Activated gamma-delta T cell (primary cell): ENCODE results near the gene CLEC2D.
"Not testable (repeated sequence)": the region's sequence is repeated elsewhere in the genome, so short reads cannot be mapped to it uniquely, and the experiment has no call there.

Source experiments
- DNase-seq: peaks from one replicate; lab custom pipeline; 2025; lab: John Stamatoyannopoulos, UW

Gene CLEC2D

GRCh38 chr12:9699898-9700605 is 30.5 kb downstream of the CLEC2D start:
- no peak for DNase-seq

DNA sequence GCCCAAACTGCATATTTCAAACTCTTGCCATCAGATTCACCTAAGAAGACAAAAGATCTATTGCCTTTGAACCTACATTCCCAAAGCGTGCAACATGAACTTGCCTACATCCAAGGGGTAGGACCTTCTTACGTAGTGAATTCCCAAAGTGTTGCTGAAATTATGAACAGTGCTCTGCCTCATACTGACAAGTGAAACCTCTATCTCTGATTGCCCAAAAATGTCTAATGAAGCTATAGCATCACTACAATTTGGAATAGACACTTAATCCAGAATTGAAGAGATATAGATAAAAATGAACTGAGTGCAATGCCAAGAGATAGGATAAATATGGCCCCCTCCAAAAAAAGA is 31.1 kb downstream of the CLEC2D start:
- DNase-seq = no peak

DNA sequence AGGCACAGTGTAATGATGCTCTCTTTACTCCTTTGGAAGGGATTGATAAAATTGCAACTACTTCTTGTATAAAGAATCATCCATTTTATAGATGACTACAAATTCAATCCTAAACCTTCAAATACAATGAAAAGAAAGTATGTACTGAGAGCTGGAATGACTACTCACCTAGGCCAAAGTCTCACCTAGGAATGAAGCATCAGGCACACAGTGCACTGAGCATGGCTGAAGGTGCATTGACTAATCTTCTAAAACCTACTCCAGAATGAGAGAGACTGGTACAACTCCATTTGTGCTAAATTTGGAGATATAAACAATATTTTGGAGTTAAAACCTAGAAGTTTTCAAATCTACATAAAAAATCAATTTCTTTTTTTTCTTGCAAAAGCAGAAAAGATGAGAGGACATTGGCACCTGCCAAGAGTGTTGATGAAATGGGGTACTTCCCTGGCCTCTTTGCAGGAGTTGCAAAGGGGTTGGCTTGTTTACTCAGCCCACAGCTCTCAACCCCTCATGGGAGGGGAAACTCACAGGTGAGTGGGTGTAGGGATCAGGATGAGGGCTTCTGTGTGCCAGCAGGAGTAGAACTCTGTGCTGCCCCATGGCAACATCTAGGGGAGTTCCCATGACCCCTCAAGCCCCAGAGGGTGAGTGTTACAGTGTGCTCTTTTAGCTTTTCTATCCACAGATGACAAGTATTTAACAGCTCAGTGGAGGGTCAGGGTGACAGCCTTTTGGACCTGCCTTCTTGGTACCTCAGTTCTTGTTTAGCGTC is 32.1 kb downstream of the CLEC2D start:
- no peak for DNase-seq

DNA sequence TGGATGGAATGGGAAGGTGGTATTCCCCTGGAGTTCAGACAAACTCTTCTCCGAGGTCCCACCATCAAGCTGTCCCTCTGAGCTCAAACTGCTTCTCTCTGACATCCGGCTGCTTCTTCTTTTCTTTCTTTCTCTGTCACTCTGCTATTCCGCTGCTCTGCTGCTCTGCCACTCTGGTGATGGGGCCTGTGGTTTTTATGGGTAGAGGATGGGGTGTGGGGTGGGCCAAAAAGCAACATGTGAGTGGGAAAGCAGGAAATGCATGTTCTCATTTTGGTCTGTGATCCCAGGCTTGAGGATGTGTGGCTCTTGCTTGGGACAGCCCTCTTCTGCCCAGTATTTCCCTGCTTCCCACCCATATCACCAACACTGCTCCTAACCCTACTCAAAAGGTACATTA is 32.7 kb downstream of the CLEC2D start:
- no peak for DNase-seq

DNA sequence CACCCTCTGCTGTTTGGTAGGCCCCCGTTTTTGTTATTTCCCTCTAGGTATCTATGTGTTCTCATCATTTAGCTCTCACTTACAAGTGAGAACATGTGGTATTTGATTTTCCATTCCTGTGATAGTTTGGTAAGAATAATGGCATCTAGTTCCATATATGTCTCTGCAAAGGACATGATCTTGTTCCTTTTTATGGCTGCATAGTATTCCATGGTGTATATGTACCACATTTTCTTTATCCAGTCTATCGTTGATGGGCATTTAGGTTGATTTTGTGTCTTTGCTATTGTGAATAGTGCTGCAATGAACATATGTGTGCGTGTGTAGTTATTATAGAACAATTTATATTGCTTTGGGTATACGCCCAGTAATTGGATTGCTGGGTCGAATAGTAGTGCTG is 35.0 kb downstream of the CLEC2D start:
- DNase-seq = not testable (repeated sequence)

GRCh38 chr12:9706086-9706685 is 36.7 kb downstream of the CLEC2D start:
- DNase-seq = no peak

GRCh38 chr12:9707356-9707755 is 37.8 kb downstream of the CLEC2D start:
- DNase-seq = no peak

- no peak for DNase-seq
These were observed 38.6 kb downstream of the CLEC2D start for GRCh38 chr12:9707864-9708808.

- no peak for DNase-seq
These were observed 39.3 kb downstream of the CLEC2D start for GRCh38 chr12:9708853-9709252.

DNA sequence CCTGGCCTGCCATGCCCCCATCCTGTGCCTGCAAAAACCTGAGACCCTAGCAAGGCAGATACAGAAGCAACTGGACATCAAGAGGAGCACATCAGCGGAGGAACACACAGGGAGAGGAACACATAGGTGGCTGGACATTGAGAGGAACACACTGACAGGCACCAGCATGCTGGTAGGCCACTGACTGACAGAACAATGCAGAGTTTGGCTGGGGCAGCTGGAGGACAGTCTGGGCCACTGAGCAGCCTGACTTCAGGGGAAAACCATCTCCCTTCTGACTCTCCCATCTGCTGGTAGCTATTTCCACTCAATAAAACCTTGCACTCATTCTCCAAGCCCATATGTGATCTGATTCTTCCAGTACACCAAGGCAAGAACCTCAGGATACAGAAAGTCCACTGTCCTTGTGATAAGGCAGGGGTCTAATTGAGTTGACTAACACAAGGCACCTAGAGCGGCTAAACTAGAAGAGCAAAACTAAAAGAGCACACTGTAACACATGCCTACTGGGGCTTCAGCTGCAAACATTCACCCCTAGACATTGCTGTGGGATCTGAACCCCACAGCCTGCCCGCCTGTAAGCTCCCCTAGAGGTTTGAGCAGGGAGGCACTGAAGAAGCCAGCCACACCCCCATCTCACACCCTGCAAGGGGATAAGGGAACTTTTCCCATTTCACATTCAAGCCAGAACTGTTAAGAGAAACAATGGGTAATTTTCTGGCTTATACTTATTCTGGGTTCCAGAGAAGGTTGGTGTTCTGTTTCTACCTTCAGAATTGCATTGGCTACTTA is 41.3 kb downstream of the CLEC2D start:
- no peak for DNase-seq

DNA sequence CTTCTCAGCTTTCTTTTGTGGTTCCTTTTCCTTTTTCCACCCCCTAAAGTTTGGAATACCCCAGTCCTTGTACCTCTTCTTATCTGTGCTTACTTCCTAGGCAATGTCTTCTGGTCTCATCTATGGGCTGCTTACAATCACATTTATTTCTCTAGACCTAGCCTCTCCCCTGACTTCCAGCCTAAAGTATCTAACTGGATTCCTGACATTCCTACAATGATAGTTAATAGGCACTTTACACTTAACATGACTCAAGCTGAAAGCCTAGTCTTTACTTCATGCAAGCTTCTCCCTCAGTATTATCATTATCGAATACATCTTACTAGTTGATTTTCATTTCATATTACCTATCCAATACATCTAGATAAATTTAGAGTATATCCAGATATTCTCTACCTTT is 42.2 kb downstream of the CLEC2D start:
- no peak for DNase-seq

- DNase-seq = not testable (repeated sequence)
These were observed 43.6 kb downstream of the CLEC2D start for GRCh38 chr12:9713032-9713558.

DNA sequence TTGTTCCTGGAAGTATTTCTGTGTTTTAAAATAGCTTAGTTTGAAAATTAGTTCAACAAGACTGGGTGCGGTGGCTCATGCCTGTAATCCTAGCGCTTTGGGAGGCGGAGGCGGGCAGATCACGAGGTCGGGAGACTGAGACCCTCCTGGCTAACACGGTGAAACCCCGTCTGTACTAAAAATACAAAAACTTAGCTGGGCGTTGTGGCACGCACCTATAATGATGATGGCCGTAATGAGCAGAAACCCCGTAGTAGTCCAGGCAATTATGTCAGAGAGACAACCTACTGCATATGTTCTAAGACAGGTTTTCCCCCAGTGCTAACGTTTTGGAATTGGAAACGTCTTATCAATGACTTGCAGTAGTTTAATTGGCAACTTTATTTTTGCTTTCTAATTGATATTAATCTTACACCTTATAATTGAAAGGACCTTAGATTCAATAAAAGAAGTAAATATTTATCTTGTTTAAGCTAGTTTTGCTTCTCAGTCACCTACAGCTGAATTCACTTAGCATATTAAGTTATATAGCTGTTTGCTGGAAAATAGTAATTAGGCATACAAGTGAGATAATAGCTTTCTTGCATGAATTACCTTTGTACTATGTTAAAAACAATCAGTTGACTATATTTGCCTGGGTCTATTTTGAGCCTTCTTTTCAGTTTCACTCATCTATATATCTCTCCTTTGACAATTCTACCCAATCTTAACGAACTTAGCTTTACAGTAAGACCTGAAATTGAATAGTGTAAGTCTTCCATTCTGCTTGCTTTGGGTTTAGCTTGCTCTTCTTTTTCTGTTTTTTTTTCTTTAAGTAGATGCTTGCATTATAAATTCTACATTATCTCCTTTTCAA is 47.8 kb downstream of the CLEC2D start:
- DNase-seq = no peak

DNA sequence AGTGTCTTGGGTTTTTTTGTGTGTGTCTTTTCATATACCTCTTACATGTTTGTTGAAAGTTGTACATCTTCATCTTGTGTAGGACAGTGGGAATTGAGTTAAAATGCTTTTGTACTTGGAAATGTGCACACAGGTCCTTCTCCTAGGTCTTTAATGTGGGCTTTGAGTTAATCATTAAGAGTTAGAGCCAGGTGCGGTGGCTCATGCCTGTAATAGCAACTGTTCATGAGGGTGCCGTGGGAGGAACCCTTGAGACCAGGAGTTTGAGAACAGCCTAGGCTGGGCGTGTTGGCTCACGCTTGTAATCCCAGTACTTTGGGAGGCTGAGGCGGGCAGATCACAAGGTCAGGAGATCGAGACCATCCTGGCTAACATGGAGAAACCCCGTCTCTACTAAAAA is 49.5 kb downstream of the CLEC2D start:
- DNase-seq = no peak

DNA sequence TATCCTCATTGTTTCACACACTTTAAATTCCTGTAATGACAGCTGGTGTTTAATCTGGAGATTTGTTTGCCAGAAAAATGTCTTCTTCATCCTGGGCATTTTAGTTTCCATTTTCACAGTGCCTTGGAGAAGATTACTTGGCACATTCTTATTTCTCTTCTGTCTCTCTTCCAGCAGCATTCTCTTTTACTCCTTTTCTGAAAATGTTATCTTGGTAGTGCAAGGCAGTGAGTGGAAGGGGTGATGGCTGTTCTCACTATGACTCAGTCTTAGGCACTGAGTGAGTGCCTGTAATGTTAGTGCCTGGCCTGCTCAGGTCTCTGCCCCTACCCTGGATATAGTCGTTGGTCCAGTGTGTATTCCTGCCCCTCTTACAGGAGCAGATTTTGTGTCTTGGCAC is 50.3 kb downstream of the CLEC2D start:
- DNase-seq = no peak

GRCh38 chr12:9721394-9722092 is 52.0 kb downstream of the CLEC2D start:
- no peak for DNase-seq

GRCh38 chr12:9724023-9724422 is 54.5 kb downstream of the CLEC2D start:
- DNase-seq = no peak

DNA sequence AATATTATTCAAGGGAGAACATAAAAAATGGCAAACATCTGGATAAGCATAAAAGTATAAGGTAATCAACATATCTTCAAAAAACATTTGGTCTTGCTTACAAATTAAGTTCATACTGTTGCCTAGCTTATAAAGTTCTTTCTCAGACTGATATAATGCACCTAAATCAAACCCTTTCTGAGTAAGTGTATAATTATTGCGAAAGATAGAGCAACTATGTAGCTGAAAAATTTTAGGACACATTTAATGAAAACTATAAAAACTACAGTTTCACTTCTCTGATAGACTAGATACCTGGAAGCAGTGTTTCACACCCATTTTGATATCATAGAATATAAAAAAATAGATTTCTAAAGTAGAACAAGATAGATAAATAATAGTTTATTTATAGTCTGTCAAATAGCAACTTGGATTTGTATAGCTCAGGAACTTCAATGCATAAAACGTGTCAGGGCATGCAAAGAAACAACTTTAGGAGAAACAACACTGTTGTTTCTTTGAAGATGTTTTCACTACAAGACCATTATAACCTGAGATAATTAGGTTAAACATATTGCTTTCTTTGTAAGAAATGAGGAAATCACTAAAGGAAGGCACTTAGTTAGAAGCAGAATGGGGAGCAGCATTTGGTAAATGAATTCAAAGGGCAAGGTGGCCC is 55.8 kb downstream of the CLEC2D start:
- DNase-seq = no peak

DNA sequence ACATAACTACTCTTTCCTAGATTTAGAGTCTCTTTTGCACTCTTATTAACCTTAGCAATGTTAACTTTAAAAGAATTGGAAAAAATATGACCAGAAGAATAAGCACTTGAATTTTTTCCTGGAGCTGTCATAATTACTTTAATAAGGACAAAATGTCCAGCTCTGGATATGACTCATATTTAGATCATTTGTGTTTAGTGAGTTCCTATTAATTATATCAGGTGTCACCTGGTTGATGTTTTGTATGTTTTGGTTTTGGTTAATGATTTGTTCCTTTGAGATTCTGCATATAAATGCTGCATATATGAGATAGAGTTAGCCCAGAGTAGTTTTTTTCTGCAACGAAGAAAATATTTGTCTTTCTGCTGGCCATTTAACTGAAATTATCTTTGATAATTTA is 58.3 kb downstream of the CLEC2D start:
- DNase-seq = no peak
